Measurements from ENCODE around the gene DPP6.

GRCh38 chr7:154171422-154171821 is 119.2 kb downstream of the DPP6 start:
- TF ChIP-seq POLR2AphosphoS5 (IDR thresholded peaks at IDR 0.05; ENCODE audit: low read depth, low read length) (no peak), POLR2A (IDR thresholded peaks at IDR 0.05; ENCODE audit: low read depth, low read length) (no peak), TAF1 (IDR thresholded peaks at IDR 0.05; ENCODE audit: low read depth, low read length) (no peak), SPI1 (IDR thresholded peaks at IDR 0.05; ENCODE audit: low read depth, low read length) (no peak)
